T-helper 2 cell (primary cell): ENCODE results near the gene NALCN.

Experiments
- DNase-seq, 5 experiments: peaks; one replicate each; pipeline versions ENCODE4 v3.0.0 to v3.0.0-alpha.2; 2012 to 2022

The NALCN gene

GRCh38 chr13:101116341-101116740 lies 300.0 kb downstream of the NALCN start:
- no peak for DNase-seq

- no peak for DNase-seq
Observed at GRCh38 chr13:101115762-101116171, 300.5 kb downstream of the NALCN start.

- DNase-seq = no peak
Observed at GRCh38 chr13:101111894-101112293, 304.4 kb downstream of the NALCN start.

GRCh38 chr13:101109005-101109404 lies 307.3 kb downstream of the NALCN start:
- no peak for DNase-seq

DNA sequence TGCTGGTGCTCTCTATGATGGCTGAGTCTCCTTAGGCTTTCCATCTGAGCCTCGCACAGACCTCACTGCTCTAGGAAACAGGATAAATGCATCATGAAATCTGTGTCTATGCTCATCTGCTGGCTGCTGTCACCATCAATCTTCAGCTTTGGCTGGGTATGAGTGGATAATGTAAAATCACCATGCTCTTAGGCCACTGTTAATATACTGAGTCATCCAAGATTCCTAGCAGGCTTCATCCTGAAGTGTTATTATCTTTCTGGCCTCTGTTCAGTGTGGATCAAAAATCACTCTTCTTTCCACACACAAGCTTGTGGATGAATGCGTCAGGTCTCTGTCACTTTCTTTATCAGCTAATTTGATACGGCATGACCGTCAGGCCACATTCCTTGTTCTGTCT lies 317.4 kb downstream of the NALCN start:
- DNase-seq = no peak

DNA sequence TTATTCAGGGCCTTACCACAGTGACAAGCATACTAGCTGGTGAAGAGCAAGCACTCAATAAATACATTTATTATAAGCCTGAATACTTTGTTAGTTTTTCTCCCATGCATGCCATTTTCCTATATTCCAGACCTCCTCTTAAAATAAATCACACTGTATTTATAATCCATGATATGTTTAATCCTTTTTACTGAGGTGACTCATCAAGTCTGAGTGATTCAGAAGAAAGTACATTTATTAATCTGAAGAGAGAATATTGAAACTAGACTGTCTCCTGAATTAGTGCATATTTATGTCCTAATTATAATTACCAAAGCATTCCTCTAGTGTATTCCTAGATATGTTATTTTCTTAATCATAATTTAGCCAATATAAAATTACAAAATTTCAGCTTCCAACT lies 323.3 kb downstream of the NALCN start:
- no peak for DNase-seq

DNA sequence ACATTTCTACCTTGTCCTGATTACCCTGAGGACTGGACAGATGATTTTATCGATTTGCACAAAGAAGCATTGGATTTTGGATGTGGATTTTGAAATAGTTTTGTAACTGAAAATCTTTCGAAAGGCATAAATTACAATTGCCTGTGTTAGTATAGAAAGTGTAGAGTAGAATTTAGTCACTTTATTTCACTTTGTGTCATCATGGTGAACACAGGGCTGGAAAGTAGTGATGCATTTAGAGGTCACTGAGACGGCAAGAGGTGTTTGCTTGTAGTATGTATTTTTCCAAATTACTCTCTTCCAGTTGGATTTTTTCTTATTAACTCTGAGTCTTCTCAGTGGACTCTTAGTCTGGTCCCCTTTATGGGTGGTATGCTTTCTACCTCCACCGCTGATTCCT lies 326.0 kb downstream of the NALCN start:
- DNase-seq = no peak

DNA sequence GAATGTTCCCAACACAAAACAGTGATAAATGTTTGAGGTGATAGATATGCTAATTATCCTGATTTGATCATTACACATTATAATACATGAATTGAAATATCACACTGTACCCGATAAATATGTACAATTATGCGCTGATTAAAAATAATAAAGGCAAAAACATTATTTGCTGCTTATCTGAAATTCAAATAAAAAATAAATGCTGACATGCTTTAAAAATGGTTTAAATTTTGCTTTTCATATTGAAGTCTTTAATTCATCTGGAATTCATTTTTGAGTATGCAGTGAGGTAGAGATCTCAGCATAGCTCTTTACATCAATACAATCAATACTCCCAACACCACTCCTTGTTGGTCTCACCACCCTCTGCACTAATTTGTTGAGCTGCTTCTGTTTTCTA lies 330.8 kb downstream of the NALCN start:
- no peak for DNase-seq

GRCh38 chr13:101082441-101082840 lies 333.9 kb downstream of the NALCN start:
- DNase-seq = no peak

DNA sequence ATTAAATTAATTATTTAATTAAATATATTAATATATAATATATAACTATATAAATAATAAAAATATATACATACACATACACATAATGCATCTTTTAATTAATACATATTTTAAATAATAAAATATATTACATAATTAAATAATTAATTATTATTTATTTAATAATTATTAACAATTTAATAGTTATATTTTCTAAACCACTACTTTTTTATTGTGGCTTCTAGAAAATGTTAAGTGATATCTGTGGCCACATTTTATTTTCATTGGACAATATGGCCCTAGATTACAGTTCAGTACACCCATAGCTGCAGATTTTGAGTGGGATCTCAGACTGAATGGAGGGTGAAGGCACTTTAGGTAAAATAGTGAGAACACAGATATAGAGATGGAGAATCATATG lies 335.7 kb downstream of the NALCN start:
- DNase-seq = no peak

DNA sequence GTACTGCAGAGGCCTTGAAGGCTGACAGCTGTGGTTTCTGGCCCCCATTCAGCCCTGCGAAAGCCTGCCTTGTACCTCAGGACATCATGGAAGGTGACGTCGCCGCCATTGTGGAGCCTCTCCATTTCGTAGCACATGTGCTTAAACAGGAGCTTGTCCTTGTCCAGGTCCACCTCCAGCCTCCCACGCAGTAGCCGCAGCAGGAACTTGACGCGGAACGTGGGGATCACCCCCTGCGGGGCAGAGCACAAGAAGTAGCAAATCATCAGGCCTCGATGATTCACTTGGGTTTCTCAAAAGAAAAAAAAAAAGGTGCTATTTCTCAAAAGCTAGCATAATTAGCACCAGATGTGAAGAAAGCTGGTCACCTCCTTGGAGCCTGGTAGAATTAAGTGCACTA lies 351.0 kb downstream of the NALCN start:
- DNase-seq = no peak

DNA sequence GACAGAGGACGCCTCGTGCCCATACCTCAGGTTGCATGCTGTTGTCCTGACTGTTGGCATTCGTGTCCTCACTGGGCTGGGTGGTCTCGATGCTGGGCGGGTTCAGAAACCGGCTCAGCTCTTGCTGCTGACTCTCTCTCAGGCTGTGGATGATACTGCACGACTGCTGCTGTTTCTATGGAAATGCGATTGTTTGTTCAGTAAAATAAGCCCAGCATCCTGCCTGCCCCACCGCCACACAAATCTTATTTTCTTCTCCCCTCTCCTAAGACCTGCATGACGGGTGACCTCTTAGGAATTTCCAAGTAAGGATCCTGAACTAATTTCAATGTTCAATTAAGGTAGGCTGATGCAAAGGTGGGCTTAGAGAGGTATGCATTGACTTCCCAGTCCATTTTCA lies 356.5 kb downstream of the NALCN start:
- no peak for DNase-seq

DNA sequence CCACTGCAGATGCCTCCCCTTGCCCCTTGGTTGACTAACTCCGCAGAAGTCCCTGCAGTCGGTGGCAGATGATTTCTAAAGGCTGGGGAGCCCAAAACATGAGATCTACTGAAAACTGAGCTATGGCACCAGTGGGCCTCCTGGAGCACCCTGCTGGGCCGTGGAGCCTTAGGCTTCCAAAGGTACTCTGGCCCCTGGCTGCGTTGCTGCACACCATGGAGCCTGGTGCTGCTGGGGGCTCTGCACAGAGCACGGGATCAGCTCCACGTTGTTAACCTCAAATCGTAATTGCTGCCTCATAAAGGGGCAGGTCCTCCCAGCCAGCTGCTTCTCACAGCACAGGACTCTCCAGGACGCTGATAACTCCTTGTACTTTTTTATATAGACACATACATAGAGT lies 357.5 kb downstream of the NALCN start:
- DNase-seq = no peak

DNA sequence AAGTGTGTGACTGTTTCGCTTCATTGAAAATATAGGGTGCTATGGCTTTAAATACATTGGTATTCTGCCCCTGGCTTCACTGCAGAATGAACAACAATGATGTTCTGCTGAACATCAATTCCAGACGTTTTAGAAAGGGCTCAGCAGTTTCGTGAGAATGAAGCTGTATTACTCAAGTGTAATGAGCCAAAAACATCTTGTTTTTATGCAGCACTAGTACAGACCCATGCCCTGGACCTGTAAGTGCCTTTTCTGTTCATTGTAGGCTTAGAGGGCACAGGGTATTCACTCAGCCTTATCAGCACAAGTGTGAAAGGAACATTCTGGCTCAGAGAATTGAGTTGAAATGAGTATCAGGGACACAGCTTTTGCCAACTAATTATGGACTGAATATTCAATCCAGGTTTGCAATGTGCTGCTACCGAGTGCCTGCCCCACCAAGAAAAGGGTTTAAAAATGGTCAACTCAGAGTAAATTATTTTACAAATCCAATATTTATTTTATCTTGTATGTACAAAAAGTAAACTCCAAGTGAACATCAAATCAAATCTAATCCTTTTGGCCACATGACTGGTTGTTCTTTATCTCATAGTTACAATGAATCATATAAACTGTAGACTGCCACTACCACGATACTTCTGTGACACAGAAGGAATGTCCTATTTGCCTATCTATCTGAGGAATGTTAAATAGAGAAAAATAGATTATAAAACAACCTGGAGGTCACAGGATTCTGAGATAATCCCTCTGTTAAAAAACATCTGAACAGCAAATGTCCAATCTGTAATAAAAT lies 362.8 kb downstream of the NALCN start:
- no peak for DNase-seq

- no peak for DNase-seq
Observed at GRCh38 chr13:101049166-101049850, 367.0 kb downstream of the NALCN start.

DNA sequence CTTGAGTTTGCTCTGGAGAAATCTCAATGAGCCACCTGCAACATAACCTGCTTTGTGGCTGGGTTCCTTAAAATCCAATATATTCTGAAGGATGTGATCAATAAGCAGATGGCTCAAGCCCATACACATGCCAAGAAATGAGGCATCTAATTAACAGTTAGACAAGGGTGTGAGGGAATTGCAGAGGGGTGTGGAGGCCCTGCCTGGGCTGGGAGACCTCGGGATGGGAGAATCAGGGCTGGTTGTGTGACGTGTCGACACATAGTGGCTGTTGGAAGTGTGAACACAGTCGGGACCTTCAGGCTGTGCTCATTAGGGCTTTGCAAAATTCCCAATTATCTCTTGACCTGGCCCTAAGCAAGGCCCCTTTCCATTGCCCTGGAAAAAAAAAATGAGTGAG lies 379.8 kb downstream of the NALCN start:
- no peak for DNase-seq

GRCh38 chr13:101035119-101035620 lies 381.1 kb downstream of the NALCN start:
- no peak for DNase-seq

- no peak for DNase-seq
Observed at GRCh38 chr13:101026736-101027398, 389.4 kb downstream of the NALCN start.

DNA sequence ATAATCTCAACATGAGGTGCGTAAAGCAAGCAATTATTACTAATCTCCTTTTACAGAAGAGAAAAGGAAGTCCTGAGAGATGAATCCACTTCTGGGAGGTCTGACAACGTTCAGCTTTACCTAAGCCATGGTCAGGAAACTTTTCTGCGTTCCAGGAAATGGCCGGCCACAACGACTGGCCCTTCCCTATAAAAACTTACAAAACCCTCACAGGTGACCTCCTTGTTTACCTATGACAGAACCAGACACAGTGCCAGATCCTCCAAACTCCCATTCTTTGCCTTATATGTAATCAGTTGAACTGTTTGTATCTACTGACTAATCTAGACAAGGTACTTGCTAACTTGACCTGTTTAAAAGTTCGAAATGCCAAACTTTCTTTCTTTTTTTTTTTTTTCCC lies 390.0 kb downstream of the NALCN start:
- no peak for DNase-seq

DNA sequence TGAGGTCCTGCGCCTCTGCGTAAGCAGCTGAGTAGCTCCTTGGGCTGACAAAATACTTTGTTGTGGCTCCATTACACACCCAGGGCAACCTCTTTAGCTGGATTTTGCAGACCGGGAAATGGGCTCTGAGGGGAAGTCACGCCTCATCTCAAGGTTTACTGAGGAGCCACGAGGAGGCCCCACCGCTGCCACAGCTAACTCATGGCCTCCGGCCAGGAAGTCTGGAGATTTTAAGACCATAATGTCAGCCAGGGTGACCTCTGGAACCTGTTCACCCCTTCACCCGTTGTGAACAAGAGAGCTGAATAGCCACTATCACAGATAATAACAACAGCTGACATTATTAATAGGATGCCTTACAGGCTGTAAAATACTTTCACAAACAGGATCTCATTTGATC lies 390.4 kb downstream of the NALCN start:
- DNase-seq = no peak

GRCh38 chr13:101025519-101025918 lies 390.8 kb downstream of the NALCN start:
- DNase-seq = no peak

GRCh38 chr13:101019126-101019525 lies 397.2 kb downstream of the NALCN start:
- no peak for DNase-seq

GRCh38 chr13:101018720-101019119 lies 397.6 kb downstream of the NALCN start:
- no peak for DNase-seq
